ENCODE data around the gene FUCA2. TPM values are rescaled to one million over a fixed set of nuclear protein-coding genes. Genes with fewer than 3 reads are reported as not detected.
"Not testable (repeated sequence)": the region's sequence is repeated elsewhere in the genome, so short reads cannot be mapped to it uniquely, and the experiment has no call there.

Gene FUCA2
- total RNA-seq, 2 donors from 2014 or later, result 12.1 to 17.6 TPM

GRCh38 chr6:143478479-143479062 is 32.9 kb downstream of the FUCA2 start:
- Mint-ChIP-seq H3K9me3 (no peaks in the 10 kb centered on the region), H3K27ac (no peak overlapping the region), H3K36me3 (peaks cover 12 to 19% of the 10 kb centered on the region in 2 donors)
- no peak for ATAC-seq
- no peak for DNase-seq (ENCODE audit: low spot score in 2 of 2)

- H3K27ac Mint-ChIP-seq, result peak overlapping the region in 1 of 2 donors; percentile 3
- H3K9me3 Mint-ChIP-seq, result no peaks in the 10 kb centered on the region
- DNase-seq (ENCODE audit: low spot score in 2 of 2) (no peak), ATAC-seq (no peak)
- peaks cover 18 to 25% of the 10 kb centered on the region in 2 donors for H3K36me3 Mint-ChIP-seq
Measured at GRCh38 chr6:143476545-143476944, 35.0 kb downstream of the FUCA2 start.

GRCh38 chr6:143471822-143472221 is 39.7 kb downstream of the FUCA2 start:
- H3K36me3 Mint-ChIP-seq, result peaks cover 34 to 38% of the 10 kb centered on the region in 2 donors
- no peak for ATAC-seq
- no peak overlapping the region for H3K27ac Mint-ChIP-seq

GRCh38 chr6:143468823-143469222 is 42.7 kb downstream of the FUCA2 start:
- H3K27ac Mint-ChIP-seq; ATAC-seq; DNase-seq (ENCODE audit: low spot score in 2 of 2); H3K9me3 Mint-ChIP-seq: not testable (repeated sequence)
- peaks cover 17 to 25% of the 10 kb centered on the region in 2 donors for H3K36me3 Mint-ChIP-seq

More at GRCh38 chr6:143471822-143472221, 39.7 kb downstream of the FUCA2 start:
- no peaks in the 10 kb centered on the region for H3K9me3 Mint-ChIP-seq
- DNase-seq (ENCODE audit: low spot score in 2 of 2), result no peak

- Mint-ChIP-seq H3K9me3 (no peaks in the 10 kb centered on the region), H3K27ac (no peak overlapping the region), H3K36me3 (peaks cover 12 to 21% of the 10 kb centered on the region in 2 donors)
- DNase-seq (ENCODE audit: low spot score in 2 of 2) (no peak), ATAC-seq (no peak)
Measured at GRCh38 chr6:143468026-143468425, 43.5 kb downstream of the FUCA2 start.

- no peaks in the 10 kb centered on the region for H3K9me3 Mint-ChIP-seq
- peaks cover 10 to 25% of the 10 kb centered on the region in 2 donors for H3K36me3 Mint-ChIP-seq
- DNase-seq (ENCODE audit: low spot score in 2 of 2) (no peak), ATAC-seq (no peak)
- no peak overlapping the region for H3K27ac Mint-ChIP-seq
Measured at GRCh38 chr6:143465546-143465945, 46.0 kb downstream of the FUCA2 start.

GRCh38 chr6:143457563-143458359 is 53.8 kb downstream of the FUCA2 start:
- ATAC-seq, result no peak
- Mint-ChIP-seq H3K27ac (no peak overlapping the region), H3K9me3 (no peaks in the 10 kb centered on the region), H3K36me3 (peaks cover 0 to 6% of the 10 kb centered on the region in 2 donors)
- no peak for DNase-seq (ENCODE audit: low spot score in 2 of 2)

- Mint-ChIP-seq H3K9me3 (no peaks in the 10 kb centered on the region), H3K27ac (peak overlapping the region; percentile 95 to 99), H3K36me3 (peaks cover 10 to 12% of the 10 kb centered on the region in 2 donors)
- ATAC-seq (no peak), DNase-seq (ENCODE audit: low spot score in 2 of 2) (no peak)
Measured at GRCh38 chr6:143451531-143451930, 60.0 kb downstream of the FUCA2 start.

GRCh38 chr6:143450453-143451371 is 60.8 kb downstream of the FUCA2 start, which contains the start of the genes ADAT2 and PEX3:
Gene ADAT2 (minus strand): TSS chr6:143450695. CDS start chr6:143450658, 37 bp downstream.
Gene PEX3 (plus strand): TSS chr6:143450805. CDS start chr6:143451043, 238 bp downstream.
- Mint-ChIP-seq H3K27ac (peak within 1 kb of the TSS; percentile 95 to 99), H3K36me3 (peaks cover 10 to 12% of the 10 kb centered on the region in 2 donors), H3K9me3 (no peaks in the 10 kb centered on the region)
- ATAC-seq (peak; percentile 88 to 96), DNase-seq (ENCODE audit: low spot score in 2 of 2) (peak; percentile 89 to 95)

GRCh38 chr6:143449714-143450452 is 61.6 kb downstream of the FUCA2 start:
- peak in 1 of 2 donors; percentile 68 for DNase-seq (ENCODE audit: low spot score in 2 of 2)
- H3K9me3 Mint-ChIP-seq, result no peaks in the 10 kb centered on the region
- ATAC-seq, result peak in 1 of 2 donors; percentile 17
- H3K36me3 Mint-ChIP-seq, result peaks cover 10 to 12% of the 10 kb centered on the region in 2 donors
- H3K27ac Mint-ChIP-seq, result peak overlapping the region; percentile 95 to 99

GRCh38 chr6:143449082-143449713 is 62.3 kb downstream of the FUCA2 start:
- Mint-ChIP-seq H3K27ac (peak overlapping the region; percentile 95 to 99), H3K36me3 (peaks cover 17% of the 10 kb centered on the region in 2 donors), H3K9me3 (no peaks in the 10 kb centered on the region)
- ATAC-seq (no peak), DNase-seq (ENCODE audit: low spot score in 2 of 2) (no peak)

- not testable (repeated sequence) for H3K27ac Mint-ChIP-seq; DNase-seq (ENCODE audit: low spot score in 2 of 2); ATAC-seq; H3K9me3 Mint-ChIP-seq
- peaks cover 23 to 28% of the 10 kb centered on the region in 2 donors for H3K36me3 Mint-ChIP-seq
Measured at GRCh38 chr6:143447865-143448264, 63.7 kb downstream of the FUCA2 start.
